Loucy (cell line): Measurements from ENCODE around the gene C9orf50.

ENCODE experiments used
- H2AFZ ChIP-seq: fragments of 200-600 bp; sonication (generic); 2 replicates; pipeline ENCODE4 v1.6.0; 2016; ENCODE audit warnings: antibody characterized with exemption, mild to moderate bottlenecking, low read length, moderate library complexity
- H3F3A ChIP-seq: fragments of 200-600 bp; 2 replicates; pipeline ENCODE4 v1.6.0; 2016; ENCODE audit warnings: antibody characterized with exemption, low read depth, mild to moderate bottlenecking
- H3K27me3 ChIP-seq: fragments of 200-600 bp; sonication (generic); 2 replicates; pipeline ENCODE4 v1.6.1; 2014; ENCODE audit warnings: low read length, mild to moderate bottlenecking; ENCODE audit not compliant: insufficient read depth, poor library complexity, severe bottlenecking
- H3K36me3 ChIP-seq: fragments of 200-600 bp; sonication (generic); 2 replicates; pipeline ENCODE4 v1.6.1; 2016; ENCODE audit warnings: low read length; ENCODE audit not compliant: insufficient read depth
- H3K4me1 ChIP-seq: fragments of 200-600 bp; sonication (generic); 2 replicates; pipeline ENCODE4 v1.5.1; 2014; ENCODE audit warnings: low read length, mild to moderate bottlenecking; ENCODE audit not compliant: insufficient read depth, poor library complexity, severe bottlenecking
- H3K4me2 ChIP-seq: fragments of 200-600 bp; sonication (generic); 2 replicates; pipeline ENCODE4 v1.6.0; 2014; ENCODE audit warnings: antibody characterized with exemption, low read length, low read depth, mild to moderate bottlenecking; ENCODE audit not compliant: poor library complexity, severe bottlenecking
- H3K4me3 ChIP-seq: fragments of 200-600 bp; sonication (generic); 2 replicates; pipeline ENCODE4 v1.5.1; 2014; ENCODE audit warnings: low read length, mild to moderate bottlenecking, mixed read lengths; ENCODE audit not compliant: poor library complexity, severe bottlenecking
- H3K79me2 ChIP-seq: fragments of 200-600 bp; sonication (generic); 2 replicates; pipeline ENCODE4 v1.6.1; 2014; ENCODE audit warnings: low read length; ENCODE audit not compliant: insufficient read depth
- H3K9ac ChIP-seq: fragments of 200-600 bp; sonication (generic); 2 replicates; pipeline ENCODE4 v1.6.0; 2014; ENCODE audit warnings: mild to moderate bottlenecking, low read depth, low read length, moderate library complexity; ENCODE audit not compliant: poor library complexity, severe bottlenecking
- H3K9me2 ChIP-seq: fragments of 200-600 bp; sonication (generic); replicated peaks from 2 replicates; pipeline ENCODE4 v1.6.1; 2016; ENCODE audit warnings: low read depth, low read length, mixed read lengths
- H3K9me3 ChIP-seq: fragments of 200-600 bp; sonication (generic); 2 replicates; pipeline ENCODE4 v1.6.1; 2014; ENCODE audit warnings: mild to moderate bottlenecking, antibody characterized with exemption, low read length, low read depth; ENCODE audit not compliant: insufficient read depth
- H4K20me1 ChIP-seq: fragments of 200-600 bp; sonication (generic); 2 replicates; pipeline ENCODE4 v1.6.0; 2014; ENCODE audit warnings: antibody characterized with exemption, low read length, mild to moderate bottlenecking; ENCODE audit not compliant: insufficient read depth, poor library complexity, severe bottlenecking
- EZH2phosphoT487 ChIP-seq: fragments of 200-600 bp; IDR thresholded peaks from 2 replicates; pipeline ENCODE4 v1.6.1; 2018; ENCODE audit warnings: antibody characterized with exemption, mild to moderate bottlenecking, moderate library complexity, borderline replicate concordance
- TF ChIP-seq, protein P1 (sequence below): fragments of 200-600 bp; sonication (generic); conservative IDR thresholded peaks from 2 replicates; pipeline ENCODE4 v1.5.1; 2014; ENCODE audit warnings: mild to moderate bottlenecking, antibody characterized with exemption, low read length

Gene C9orf50

DNA sequence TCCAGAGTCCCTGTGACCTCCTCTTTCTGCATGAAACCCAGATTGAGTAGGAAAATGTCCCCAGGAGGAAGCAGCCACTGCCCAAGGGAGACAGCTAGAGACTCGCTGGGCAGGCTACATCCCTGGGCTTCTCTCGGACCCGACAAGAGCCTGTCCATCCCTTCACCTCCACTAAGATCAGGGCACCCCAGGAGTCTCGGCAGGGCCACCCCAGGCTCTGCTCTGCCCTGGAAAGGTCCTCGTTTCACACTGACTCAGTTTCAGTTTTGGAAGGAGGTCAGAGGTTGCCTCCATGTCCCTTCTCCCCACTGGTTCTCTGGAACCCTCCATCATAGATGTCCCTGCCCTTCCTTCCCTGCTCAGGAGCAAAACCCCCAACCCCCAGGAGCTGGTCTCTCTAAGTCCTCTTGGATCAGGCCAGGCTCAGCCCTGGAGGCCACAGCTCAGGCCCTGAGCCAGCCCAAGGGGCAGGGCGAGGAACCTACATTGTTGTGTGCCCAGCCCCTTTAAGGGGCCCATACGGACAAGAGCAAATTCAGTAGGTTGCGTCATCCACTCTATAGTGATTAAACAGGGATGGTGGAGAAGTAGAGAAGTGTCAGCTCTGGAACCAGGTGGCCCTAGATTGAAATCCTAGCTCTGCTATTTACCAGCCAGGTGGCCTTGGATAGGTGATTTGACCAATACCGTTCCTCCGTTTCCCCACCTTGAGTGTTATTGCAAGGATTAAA lies 37.4 kb downstream of the C9orf50 start:
- no peaks in the 10 kb centered on the region for H4K20me1 ChIP-seq
- H3K27me3 ChIP-seq, result no peaks in the 10 kb centered on the region
- H3K9me3 ChIP-seq, result no peaks in the 10 kb centered on the region
- no peaks in the 10 kb centered on the region for H3K79me2 ChIP-seq
- H3K4me2 ChIP-seq, result no peak overlapping the region
- H3K4me3 ChIP-seq, result no peak overlapping the region
- no peaks in the 10 kb centered on the region for H3K36me3 ChIP-seq
- no peak for TF ChIP-seq EZH2phosphoT487
- TF ChIP-seq, protein P1, sequence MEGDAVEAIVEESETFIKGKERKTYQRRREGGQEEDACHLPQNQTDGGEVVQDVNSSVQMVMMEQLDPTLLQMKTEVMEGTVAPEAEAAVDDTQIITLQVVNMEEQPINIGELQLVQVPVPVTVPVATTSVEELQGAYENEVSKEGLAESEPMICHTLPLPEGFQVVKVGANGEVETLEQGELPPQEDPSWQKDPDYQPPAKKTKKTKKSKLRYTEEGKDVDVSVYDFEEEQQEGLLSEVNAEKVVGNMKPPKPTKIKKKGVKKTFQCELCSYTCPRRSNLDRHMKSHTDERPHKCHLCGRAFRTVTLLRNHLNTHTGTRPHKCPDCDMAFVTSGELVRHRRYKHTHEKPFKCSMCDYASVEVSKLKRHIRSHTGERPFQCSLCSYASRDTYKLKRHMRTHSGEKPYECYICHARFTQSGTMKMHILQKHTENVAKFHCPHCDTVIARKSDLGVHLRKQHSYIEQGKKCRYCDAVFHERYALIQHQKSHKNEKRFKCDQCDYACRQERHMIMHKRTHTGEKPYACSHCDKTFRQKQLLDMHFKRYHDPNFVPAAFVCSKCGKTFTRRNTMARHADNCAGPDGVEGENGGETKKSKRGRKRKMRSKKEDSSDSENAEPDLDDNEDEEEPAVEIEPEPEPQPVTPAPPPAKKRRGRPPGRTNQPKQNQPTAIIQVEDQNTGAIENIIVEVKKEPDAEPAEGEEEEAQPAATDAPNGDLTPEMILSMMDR, result no peak
- no peaks in the 10 kb centered on the region for H3K9me2 ChIP-seq
- no peak overlapping the region for H3K9ac ChIP-seq
- H2AFZ ChIP-seq, result no peak overlapping the region
- no peaks in the 10 kb centered on the region for H3F3A ChIP-seq
- peaks cover 28% of the 10 kb centered on the region for H3K4me1 ChIP-seq

DNA sequence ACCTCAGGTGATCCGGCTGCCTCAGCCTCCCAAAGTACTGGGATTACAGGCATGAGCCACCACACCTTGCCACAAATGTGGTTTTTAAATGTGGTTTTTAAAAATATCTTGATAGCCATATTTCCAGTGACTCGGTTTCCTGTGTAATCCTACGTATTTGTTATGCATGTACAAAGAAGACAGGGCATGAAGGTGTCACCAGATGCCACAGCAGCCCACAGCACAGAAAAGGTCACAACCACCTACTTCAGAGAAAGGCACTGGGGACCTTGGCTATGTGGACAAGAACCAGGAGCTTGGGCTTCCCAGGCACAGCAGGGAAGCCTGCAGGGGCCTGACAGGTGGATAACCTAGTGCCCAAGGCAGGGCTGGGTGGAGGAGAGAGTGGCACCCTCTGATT lies 38.0 kb downstream of the C9orf50 start:
- H3K9ac ChIP-seq, result no peak overlapping the region
- no peaks in the 10 kb centered on the region for H3K9me2 ChIP-seq
- H3F3A ChIP-seq, result no peaks in the 10 kb centered on the region
- no peaks in the 10 kb centered on the region for H3K36me3 ChIP-seq
- no peak overlapping the region for H3K4me3 ChIP-seq
- TF ChIP-seq EZH2phosphoT487, result no peak
- TF ChIP-seq, protein P1, result no peak
- no peaks in the 10 kb centered on the region for H3K27me3 ChIP-seq
- no peak overlapping the region for H3K4me2 ChIP-seq
- no peaks in the 10 kb centered on the region for H3K9me3 ChIP-seq
- no peaks in the 10 kb centered on the region for H3K79me2 ChIP-seq
- H4K20me1 ChIP-seq, result no peaks in the 10 kb centered on the region
- peaks cover 28% of the 10 kb centered on the region for H3K4me1 ChIP-seq
- no peak overlapping the region for H2AFZ ChIP-seq

GRCh38 chr9:129581505-129582189 lies 39.3 kb downstream of the C9orf50 start:
- Histone ChIP-seq H3K4me2 (no peak overlapping the region), H3K9me3 (no peaks in the 10 kb centered on the region), H3K4me1 (peaks cover 28% of the 10 kb centered on the region), H3K9me2 (no peaks in the 10 kb centered on the region), H3K4me3 (no peak overlapping the region), H3K36me3 (no peaks in the 10 kb centered on the region), H4K20me1 (no peaks in the 10 kb centered on the region), H2AFZ (no peak overlapping the region), H3K79me2 (no peaks in the 10 kb centered on the region), H3K9ac (no peak overlapping the region), H3F3A (no peaks in the 10 kb centered on the region), H3K27me3 (no peaks in the 10 kb centered on the region)
- no peak for TF ChIP-seq EZH2phosphoT487
- TF ChIP-seq, protein P1, result no peak
